AG04449 (cell line): ENCODE results near the gene MFAP3.

Experiments
- CTCF ChIA-PET: fragments of 350-600 bp; formaldehyde crosslinking; extraction: SDS; loops from one replicate; lab custom pipeline; 2021; ENCODE audit warnings: antibody characterized with exemption; lab: Yijun Ruan, JAX
- POLR2A ChIA-PET: fragments of 400-600, 350-600 bp; formaldehyde crosslinking; extraction: SDS; loops from one replicate; lab custom pipeline; 2020; ENCODE audit warnings: antibody characterized with exemption, inconsistent platforms; lab: Yijun Ruan, JAX
- DNase-seq: peaks from one replicate; pipeline ENCODE4 v3.0.0-alpha.2; 2010; ENCODE audit warnings: low read depth, low spot score
- H3K4me3 ChIP-seq: 2 replicates; pipeline ENCODE4 v1.5.1; 2011; ENCODE audit warnings: low read depth, mild to moderate bottlenecking, control low read depth, low read length
- TF ChIP-seq, protein P1 (sequence below): IDR thresholded peaks from one replicate; pipeline ENCODE4 v1.5.1; 2011; ENCODE audit warnings: mild to moderate bottlenecking, moderate library complexity, low read length, control low read depth, inconsistent platforms; ENCODE audit not compliant: insufficient read depth; ENCODE audit errors: missing control alignments

MFAP3 gene

DNA sequence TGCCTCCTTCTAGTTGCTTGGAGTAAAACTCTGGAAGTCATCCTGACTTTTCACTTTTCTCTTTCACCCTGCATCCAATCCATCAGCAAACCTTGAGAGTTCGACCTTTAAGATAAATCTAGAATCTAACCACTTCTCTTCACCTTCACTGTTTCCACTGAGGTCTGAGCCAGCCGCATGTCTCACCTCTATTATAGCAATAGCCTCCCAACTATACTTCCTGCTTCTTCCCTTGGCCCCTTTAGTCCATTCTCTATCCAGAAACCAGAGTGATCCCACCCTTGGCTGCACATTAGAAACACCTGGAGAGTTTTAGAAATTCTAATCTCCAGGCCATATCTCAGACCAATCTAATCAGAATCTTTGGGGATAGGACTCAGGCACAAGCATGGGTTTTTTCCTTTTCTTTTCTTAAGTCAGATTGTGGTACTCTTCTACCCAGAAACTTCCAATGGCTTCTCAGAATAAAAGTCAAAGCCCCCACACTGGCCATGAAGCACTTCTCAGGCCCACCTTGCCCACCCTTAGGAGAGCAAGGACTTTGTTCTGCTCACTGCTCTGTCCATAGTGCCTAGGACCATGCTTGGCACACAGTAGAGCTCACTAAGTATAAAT lies 33.1 kb downstream of the MFAP3 start:
- DNase-seq: no peak
- H3K4me3 ChIP-seq: peak overlapping the region; percentile 32
- CTCF ChIA-PET: interaction anchor here (0.6 to 17.0 kb wide), 62 partner anchors 8 to 568 kb away, joined by 3 to 254 read pairs (median 4); partner anchors contain the start of genes FAM114A2, GALNT10, MFAP3 and SAP30L

DNA sequence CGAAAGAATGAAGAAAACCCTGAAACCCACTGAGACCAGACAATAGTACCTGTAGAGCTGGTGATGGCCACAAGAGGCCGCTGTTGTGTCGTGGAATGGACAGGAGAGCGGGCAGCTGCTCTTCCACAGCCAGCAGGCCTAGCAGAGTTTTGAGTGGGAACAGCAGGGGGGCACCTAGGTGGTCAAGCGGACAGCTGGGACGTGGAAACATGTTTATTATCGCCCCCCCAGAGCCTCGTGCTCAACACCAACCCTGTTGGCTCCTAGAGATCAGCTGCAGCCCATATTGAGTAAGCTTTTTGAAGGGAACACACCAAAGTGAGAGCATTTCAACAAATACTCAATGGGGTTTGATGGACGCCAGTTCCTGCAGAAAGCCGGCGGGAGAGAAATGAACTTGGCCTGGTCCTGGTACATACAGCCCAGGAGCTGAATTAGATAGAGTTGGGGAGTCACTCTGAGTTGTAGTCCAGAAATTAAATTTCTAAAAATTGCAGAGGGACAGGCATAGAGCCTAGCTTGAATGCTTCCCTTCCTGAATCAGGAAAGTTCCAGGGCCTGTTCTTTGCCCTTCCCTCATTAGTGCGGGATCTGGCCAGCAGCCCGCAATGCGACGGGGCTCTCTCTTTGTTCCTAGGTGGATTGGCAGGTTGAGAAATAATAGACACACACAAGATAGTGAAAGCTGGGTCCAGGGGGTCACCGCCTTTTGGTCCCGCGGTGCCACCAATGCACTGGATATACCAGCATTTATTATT lies 33.8 kb downstream of the MFAP3 start:
- no peak overlapping the region for H3K4me3 ChIP-seq
- POLR2A ChIA-PET: interaction anchor here (1.7 kb wide), 1 partner anchor 117 kb away, joined by 9 read pairs; the partner anchor contains the start of gene GALNT10
- DNase-seq: no peak
- CTCF ChIA-PET: interaction anchor here (0.6 to 17.0 kb wide), 68 partner anchors 9 to 568 kb away, joined by 3 to 254 read pairs (median 4); partner anchors contain the start of genes FAM114A2, GALNT10, MFAP3 and SAP30L
- TF ChIP-seq, protein P1, sequence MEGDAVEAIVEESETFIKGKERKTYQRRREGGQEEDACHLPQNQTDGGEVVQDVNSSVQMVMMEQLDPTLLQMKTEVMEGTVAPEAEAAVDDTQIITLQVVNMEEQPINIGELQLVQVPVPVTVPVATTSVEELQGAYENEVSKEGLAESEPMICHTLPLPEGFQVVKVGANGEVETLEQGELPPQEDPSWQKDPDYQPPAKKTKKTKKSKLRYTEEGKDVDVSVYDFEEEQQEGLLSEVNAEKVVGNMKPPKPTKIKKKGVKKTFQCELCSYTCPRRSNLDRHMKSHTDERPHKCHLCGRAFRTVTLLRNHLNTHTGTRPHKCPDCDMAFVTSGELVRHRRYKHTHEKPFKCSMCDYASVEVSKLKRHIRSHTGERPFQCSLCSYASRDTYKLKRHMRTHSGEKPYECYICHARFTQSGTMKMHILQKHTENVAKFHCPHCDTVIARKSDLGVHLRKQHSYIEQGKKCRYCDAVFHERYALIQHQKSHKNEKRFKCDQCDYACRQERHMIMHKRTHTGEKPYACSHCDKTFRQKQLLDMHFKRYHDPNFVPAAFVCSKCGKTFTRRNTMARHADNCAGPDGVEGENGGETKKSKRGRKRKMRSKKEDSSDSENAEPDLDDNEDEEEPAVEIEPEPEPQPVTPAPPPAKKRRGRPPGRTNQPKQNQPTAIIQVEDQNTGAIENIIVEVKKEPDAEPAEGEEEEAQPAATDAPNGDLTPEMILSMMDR: peak; percentile 92

More for the DNA sequence above, 33.1 kb downstream of the MFAP3 start:
- TF ChIP-seq, protein P1: no peak
- POLR2A ChIA-PET: interaction anchor here (1.7 kb wide), 1 partner anchor 118 kb away, joined by 9 read pairs; the partner anchor contains the start of gene GALNT10

DNA sequence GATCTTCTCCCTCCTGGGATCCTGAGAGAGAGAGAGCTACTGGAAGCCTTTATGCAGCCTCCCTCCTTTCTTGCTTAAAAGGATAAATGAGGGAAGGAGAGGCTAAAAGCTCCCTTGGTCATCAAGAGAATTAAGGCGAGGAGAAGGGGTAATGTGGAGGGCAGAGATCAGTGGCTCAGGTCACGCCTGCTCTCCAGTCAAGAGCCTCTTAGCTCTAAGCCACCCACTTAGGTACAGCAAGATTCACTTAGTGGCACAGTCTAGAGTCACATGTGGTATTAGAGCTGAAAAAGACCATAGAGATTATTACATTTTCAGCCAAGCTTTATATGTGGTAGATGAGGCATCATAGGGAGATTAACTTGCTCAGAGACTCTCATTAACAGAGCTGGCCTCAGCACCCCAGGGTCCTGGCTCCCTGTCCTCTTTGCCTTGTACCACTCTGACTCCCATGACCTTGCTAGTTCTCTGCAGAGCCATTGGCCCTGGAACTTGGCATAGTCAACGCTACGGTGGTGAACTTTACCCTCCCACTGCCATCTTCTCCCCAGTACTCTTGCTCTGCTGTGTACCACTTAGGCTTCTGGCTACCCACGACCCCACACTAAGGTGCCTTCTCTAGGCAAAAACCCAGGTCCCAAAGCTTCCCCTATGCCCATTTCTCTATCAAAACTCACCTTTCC lies 37.6 kb downstream of the MFAP3 start:
- POLR2A ChIA-PET: no interaction called here
- TF ChIP-seq, protein P1: no peak
- H3K4me3 ChIP-seq: no peak overlapping the region
- DNase-seq: no peak
- CTCF ChIA-PET: interaction anchor here (1.0 to 17.0 kb wide), 11 partner anchors 13 to 392 kb away, joined by 3 to 254 read pairs (median 4); no protein-coding TSS in a partner anchor

DNA sequence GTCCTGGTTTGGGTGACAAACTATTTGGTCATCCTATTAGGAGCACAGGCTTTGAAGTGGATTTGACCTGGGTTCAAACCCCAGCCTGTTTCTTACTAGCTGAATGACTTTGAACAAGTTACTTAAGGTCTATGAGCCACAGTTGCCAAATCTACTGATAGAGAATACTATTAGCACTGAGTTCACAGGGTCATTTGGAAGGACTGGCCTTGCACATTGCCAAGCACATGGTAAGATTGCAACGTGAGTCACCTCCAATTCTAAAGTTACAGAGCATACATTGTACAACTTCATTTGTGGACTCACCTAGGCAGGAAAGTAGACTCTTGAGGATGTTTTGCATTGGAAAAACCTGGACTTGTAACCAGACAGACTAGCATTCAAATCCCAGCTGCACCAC lies 38.9 kb downstream of the MFAP3 start:
- no peak for DNase-seq
- ChIA-PET CTCF (interaction anchor here (0.6 to 17.0 kb wide), 6 partner anchors 10 to 375 kb away, joined by 3 to 254 read pairs (median 4); no protein-coding TSS in a partner anchor), POLR2A (no interaction called here)
- TF ChIP-seq, protein P1: no peak
- no peak overlapping the region for H3K4me3 ChIP-seq

DNA sequence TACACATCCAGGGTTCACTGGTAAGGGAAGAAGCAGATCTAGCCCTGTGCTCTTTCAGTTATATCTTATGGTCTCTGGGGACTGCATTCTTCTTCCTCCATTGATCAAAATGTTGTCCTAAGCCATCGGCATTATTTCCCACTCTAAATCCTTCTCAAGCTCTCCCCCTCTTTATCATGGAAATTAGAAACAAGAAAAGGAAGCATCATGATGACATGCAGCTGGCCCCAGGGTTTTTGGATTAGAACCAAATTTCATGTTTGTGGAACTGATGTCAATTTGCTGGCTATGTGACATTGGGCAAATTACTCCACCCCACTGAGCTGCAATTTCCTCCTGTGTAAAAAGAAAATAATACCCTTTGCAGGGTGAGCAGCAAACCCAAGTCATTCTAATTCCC lies 39.5 kb downstream of the MFAP3 start:
- no peak overlapping the region for H3K4me3 ChIP-seq
- no peak for DNase-seq
- TF ChIP-seq, protein P1: no peak
- ChIA-PET POLR2A (no interaction called here), CTCF (interaction anchor here (0.6 to 17.0 kb wide), 5 partner anchors 10 to 374 kb away, joined by 3 to 254 read pairs (median 5); no protein-coding TSS in a partner anchor)
